Measurements from ENCODE around the gene EIF3K.
A peak's percentile ranks its signal among the peaks of the same experiment; 100 is the strongest.
"Not testable (repeated sequence)": the region's sequence is repeated elsewhere in the genome, so short reads cannot be mapped to it uniquely, and the experiment has no call there.

The EIF3K gene

GRCh38 chr19:38618590-38619360 is at the start of gene EIF3K:
Gene EIF3K (plus strand): TSS chr19:38619188. CDS start chr19:38619269, 81 bp downstream.
- H3K27me3 ChIP-seq (ENCODE audit: control insufficient read depth in 5 of 5, insufficient read depth in 4 of 5, low read length in 5 of 5): peaks cover 0 to 6% (median 0%) of the 10 kb centered on the region in 5 donors
- peaks cover 0 to 32% (median 26%) of the 10 kb centered on the region in 5 donors for H3K36me3 ChIP-seq (ENCODE audit: control insufficient read depth in 5 of 5, insufficient read depth in 5 of 5, low read length in 5 of 5)
- H3K4me1 ChIP-seq (ENCODE audit: control insufficient read depth in 5 of 5, insufficient read depth in 5 of 5, low read length in 5 of 5): peaks cover 17 to 28% (median 20%) of the 10 kb centered on the region in 5 donors
- H3K9me3 ChIP-seq (ENCODE audit: control insufficient read depth in 5 of 5, low read length in 5 of 5): peaks cover 0 to 3% (median 0%) of the 10 kb centered on the region in 5 donors
- H3K27ac ChIP-seq (ENCODE audit: low read depth, low read length): peak within 1 kb of the TSS; percentile 79
- H3K4me3 ChIP-seq (ENCODE audit: low read depth in 1 of 5, low read length in 5 of 5): peak within 1 kb of the TSS; percentile 74 to 100 (median 99)
- H3K9ac ChIP-seq (ENCODE audit: low read length in 5 of 5): peak within 1 kb of the TSS; percentile 86 to 100 (median 97)

GRCh38 chr19:38569368-38569983 is 49.5 kb upstream of the EIF3K start:
- Histone ChIP-seq H3K36me3 (ENCODE audit: control insufficient read depth in 5 of 5, insufficient read depth in 5 of 5, low read length in 5 of 5) (peaks cover 0 to 6% (median 0%) of the 10 kb centered on the region in 5 donors), H3K27me3 (ENCODE audit: control insufficient read depth in 5 of 5, insufficient read depth in 4 of 5, low read length in 5 of 5) (peaks cover 0 to 6% (median 3%) of the 10 kb centered on the region in 5 donors), H3K9me3 (ENCODE audit: control insufficient read depth in 5 of 5, low read length in 5 of 5) (no peaks in the 10 kb centered on the region), H3K27ac (ENCODE audit: low read depth, low read length) (no peak overlapping the region), H3K4me1 (ENCODE audit: control insufficient read depth in 5 of 5, insufficient read depth in 5 of 5, low read length in 5 of 5) (peaks cover 0 to 7% (median 0%) of the 10 kb centered on the region in 5 donors), H3K4me3 (ENCODE audit: low read depth in 1 of 5, low read length in 5 of 5) (no peak overlapping the region), H3K9ac (ENCODE audit: low read length in 5 of 5) (no peak overlapping the region)

GRCh38 chr19:38571682-38572081 is 47.3 kb upstream of the EIF3K start:
- Histone ChIP-seq H3K27ac (ENCODE audit: low read depth, low read length) (no peak overlapping the region), H3K27me3 (ENCODE audit: control insufficient read depth in 5 of 5, insufficient read depth in 4 of 5, low read length in 5 of 5) (peaks cover 0 to 1% (median 0%) of the 10 kb centered on the region in 5 donors)

GRCh38 chr19:38577826-38578225 is 41.2 kb upstream of the EIF3K start:
- H3K27ac ChIP-seq (ENCODE audit: low read depth, low read length): no peak overlapping the region
- H3K4me3 ChIP-seq (ENCODE audit: low read depth in 1 of 5, low read length in 5 of 5): no peak overlapping the region
- H3K9ac ChIP-seq (ENCODE audit: low read length in 5 of 5): no peak overlapping the region
- H3K36me3 ChIP-seq (ENCODE audit: control insufficient read depth in 5 of 5, insufficient read depth in 5 of 5, low read length in 5 of 5): peaks cover 0 to 8% (median 0%) of the 10 kb centered on the region in 5 donors
- no peaks in the 10 kb centered on the region for H3K9me3 ChIP-seq (ENCODE audit: control insufficient read depth in 5 of 5, low read length in 5 of 5)
- H3K27me3 ChIP-seq (ENCODE audit: control insufficient read depth in 5 of 5, insufficient read depth in 4 of 5, low read length in 5 of 5): no peaks in the 10 kb centered on the region
- H3K4me1 ChIP-seq (ENCODE audit: control insufficient read depth in 5 of 5, insufficient read depth in 5 of 5, low read length in 5 of 5): no peaks in the 10 kb centered on the region

More at GRCh38 chr19:38571682-38572081, 47.3 kb upstream of the EIF3K start:
- H3K9ac ChIP-seq (ENCODE audit: low read length in 5 of 5): no peak overlapping the region
- no peak overlapping the region for H3K4me3 ChIP-seq (ENCODE audit: low read depth in 1 of 5, low read length in 5 of 5)
- H3K9me3 ChIP-seq (ENCODE audit: control insufficient read depth in 5 of 5, low read length in 5 of 5): no peaks in the 10 kb centered on the region
- no peaks in the 10 kb centered on the region for H3K4me1 ChIP-seq (ENCODE audit: control insufficient read depth in 5 of 5, insufficient read depth in 5 of 5, low read length in 5 of 5)
- H3K36me3 ChIP-seq (ENCODE audit: control insufficient read depth in 5 of 5, insufficient read depth in 5 of 5, low read length in 5 of 5): peaks cover 0 to 9% (median 0%) of the 10 kb centered on the region in 5 donors

GRCh38 chr19:38579304-38579703 is 39.7 kb upstream of the EIF3K start:
- not testable (repeated sequence) for H3K27ac ChIP-seq (ENCODE audit: low read depth, low read length); H3K4me1 ChIP-seq (ENCODE audit: control insufficient read depth in 5 of 5, insufficient read depth in 5 of 5, low read length in 5 of 5); H3K36me3 ChIP-seq (ENCODE audit: control insufficient read depth in 5 of 5, insufficient read depth in 5 of 5, low read length in 5 of 5); H3K9me3 ChIP-seq (ENCODE audit: control insufficient read depth in 5 of 5, low read length in 5 of 5); H3K27me3 ChIP-seq (ENCODE audit: control insufficient read depth in 5 of 5, insufficient read depth in 4 of 5, low read length in 5 of 5); H3K9ac ChIP-seq (ENCODE audit: low read length in 5 of 5); H3K4me3 ChIP-seq (ENCODE audit: low read depth in 1 of 5, low read length in 5 of 5)

- Histone ChIP-seq H3K4me3 (ENCODE audit: low read depth in 1 of 5, low read length in 5 of 5) (no peak overlapping the region), H3K9me3 (ENCODE audit: control insufficient read depth in 5 of 5, low read length in 5 of 5) (no peaks in the 10 kb centered on the region), H3K36me3 (ENCODE audit: control insufficient read depth in 5 of 5, insufficient read depth in 5 of 5, low read length in 5 of 5) (peaks cover 0 to 4% (median 0%) of the 10 kb centered on the region in 5 donors), H3K27ac (ENCODE audit: low read depth, low read length) (no peak overlapping the region), H3K9ac (ENCODE audit: low read length in 5 of 5) (no peak overlapping the region), H3K27me3 (ENCODE audit: control insufficient read depth in 5 of 5, insufficient read depth in 4 of 5, low read length in 5 of 5) (no peaks in the 10 kb centered on the region), H3K4me1 (ENCODE audit: control insufficient read depth in 5 of 5, insufficient read depth in 5 of 5, low read length in 5 of 5) (no peaks in the 10 kb centered on the region)
Measured at GRCh38 chr19:38580080-38580479, 38.9 kb upstream of the EIF3K start.

- no peak overlapping the region for H3K4me3 ChIP-seq (ENCODE audit: low read depth in 1 of 5, low read length in 5 of 5)
- no peak overlapping the region for H3K9ac ChIP-seq (ENCODE audit: low read length in 5 of 5)
Measured at GRCh38 chr19:38583219-38583984, 35.6 kb upstream of the EIF3K start.

GRCh38 chr19:38583985-38584305 is 35.0 kb upstream of the EIF3K start:
- Histone ChIP-seq H3K9ac (ENCODE audit: low read length in 5 of 5) (no peak overlapping the region), H3K36me3 (ENCODE audit: control insufficient read depth in 5 of 5, insufficient read depth in 5 of 5, low read length in 5 of 5) (peaks cover 0 to 10% (median 0%) of the 10 kb centered on the region in 5 donors), H3K27me3 (ENCODE audit: control insufficient read depth in 5 of 5, insufficient read depth in 4 of 5, low read length in 5 of 5) (no peaks in the 10 kb centered on the region), H3K4me3 (ENCODE audit: low read depth in 1 of 5, low read length in 5 of 5) (no peak overlapping the region), H3K9me3 (ENCODE audit: control insufficient read depth in 5 of 5, low read length in 5 of 5) (no peaks in the 10 kb centered on the region), H3K4me1 (ENCODE audit: control insufficient read depth in 5 of 5, insufficient read depth in 5 of 5, low read length in 5 of 5) (peaks cover 0 to 4% (median 0%) of the 10 kb centered on the region in 5 donors), H3K27ac (ENCODE audit: low read depth, low read length) (no peak overlapping the region)

More at GRCh38 chr19:38583219-38583984, 35.6 kb upstream of the EIF3K start:
- Histone ChIP-seq H3K27ac (ENCODE audit: low read depth, low read length) (no peak overlapping the region), H3K27me3 (ENCODE audit: control insufficient read depth in 5 of 5, insufficient read depth in 4 of 5, low read length in 5 of 5) (no peaks in the 10 kb centered on the region), H3K9me3 (ENCODE audit: control insufficient read depth in 5 of 5, low read length in 5 of 5) (no peaks in the 10 kb centered on the region), H3K4me1 (ENCODE audit: control insufficient read depth in 5 of 5, insufficient read depth in 5 of 5, low read length in 5 of 5) (peaks cover 0 to 4% (median 0%) of the 10 kb centered on the region in 5 donors), H3K36me3 (ENCODE audit: control insufficient read depth in 5 of 5, insufficient read depth in 5 of 5, low read length in 5 of 5) (peaks cover 0 to 10% (median 0%) of the 10 kb centered on the region in 5 donors)

- Histone ChIP-seq H3K4me3 (ENCODE audit: low read depth in 1 of 5, low read length in 5 of 5) (no peak overlapping the region), H3K9ac (ENCODE audit: low read length in 5 of 5) (no peak overlapping the region), H3K27ac (ENCODE audit: low read depth, low read length) (no peak overlapping the region), H3K27me3 (ENCODE audit: control insufficient read depth in 5 of 5, insufficient read depth in 4 of 5, low read length in 5 of 5) (peaks cover 0 to 3% (median 0%) of the 10 kb centered on the region in 5 donors), H3K9me3 (ENCODE audit: control insufficient read depth in 5 of 5, low read length in 5 of 5) (no peaks in the 10 kb centered on the region), H3K36me3 (ENCODE audit: control insufficient read depth in 5 of 5, insufficient read depth in 5 of 5, low read length in 5 of 5) (peaks cover 0 to 10% (median 0%) of the 10 kb centered on the region in 5 donors), H3K4me1 (ENCODE audit: control insufficient read depth in 5 of 5, insufficient read depth in 5 of 5, low read length in 5 of 5) (peaks cover 0 to 4% (median 0%) of the 10 kb centered on the region in 5 donors)
Measured at GRCh38 chr19:38587562-38587961, 31.4 kb upstream of the EIF3K start.

All from subcutaneous abdominal adipose tissue (tissue), 5 donors.